A549 treated with CORT108297 at 1 μM for 4 hours (cell line): ENCODE results near the gene SETD1A. TPM values are rescaled to one million over a fixed set of nuclear protein-coding genes. Genes with fewer than 3 reads are reported as not detected.

Source experiments
- total RNA-seq: library from RNA; stranded (reverse); fragments of 200-300 nt; extraction: Qiagen RNA extraction; gene quantifications from 5 replicates; pipeline ENCODE4 v1.2.3, GENCODE V29; 2022

The SETD1A gene
- 16.0 to 22.1 TPM (median 21.3 TPM) in 5 replicates for total RNA-seq

GRCh38 chr16:30957456-30958174 is at the start of gene SETD1A:
SETD1A (plus strand) TSS chr16:30957754; CDS start chr16:30958732, 978 bp downstream.

GRCh38 chr16:30923554-30924075 is 33.9 kb upstream of the SETD1A start, which contains the start of gene FBXL19:
FBXL19 (plus strand) TSS chr16:30923572; CDS start chr16:30925755, 2,183 bp downstream.

DNA sequence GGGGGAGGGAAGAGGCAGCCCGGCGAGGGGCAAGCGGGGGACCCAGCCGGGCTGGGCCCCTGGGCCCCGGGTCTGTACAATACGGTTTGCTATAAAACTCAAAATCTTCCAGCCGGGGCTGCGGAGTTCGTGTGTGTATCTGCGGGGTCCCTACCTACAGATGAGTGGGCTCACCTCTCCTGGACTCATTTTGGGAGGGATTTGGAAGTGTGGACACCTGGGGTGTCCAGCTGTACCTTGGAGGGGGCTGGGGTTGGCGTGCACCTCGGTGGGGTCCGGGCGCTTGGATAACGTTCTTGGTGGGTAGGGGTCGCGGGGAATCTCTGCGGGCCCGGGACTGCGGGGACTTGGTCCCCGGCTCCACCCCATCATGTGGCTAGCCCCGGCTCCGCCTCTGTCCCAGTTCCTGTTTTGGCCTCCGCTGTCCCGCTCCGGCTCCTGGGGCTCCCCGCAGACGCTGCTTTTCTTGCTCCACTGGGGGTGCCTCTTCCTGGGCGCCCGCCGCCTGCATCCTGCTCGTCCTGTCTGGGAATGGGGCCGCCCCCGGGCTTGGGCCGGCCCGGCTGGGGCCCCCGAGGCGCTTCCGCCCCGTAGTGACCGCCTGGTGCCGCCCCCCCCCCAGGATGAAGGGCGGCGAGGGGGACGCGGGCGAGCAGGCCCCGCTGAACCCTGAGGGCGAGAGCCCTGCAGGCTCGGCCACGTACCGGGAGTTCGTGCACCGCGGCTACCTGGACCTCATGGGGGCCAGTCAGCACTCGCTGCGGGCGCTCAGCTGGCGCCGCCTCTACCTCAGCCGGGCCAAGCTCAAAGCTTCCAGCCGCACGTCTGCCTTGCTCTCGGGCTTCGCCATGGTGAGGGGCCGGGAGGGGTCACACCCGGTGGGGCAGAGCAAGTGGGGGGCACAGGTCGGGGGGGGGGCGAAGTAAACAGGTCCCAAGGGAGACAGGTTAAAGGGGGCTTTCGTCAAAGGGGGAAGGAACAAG is 8.6 kb upstream of the SETD1A start, which contains the start of gene ORAI3:
Gene ORAI3, plus strand, starts transcription at position 402 of the 983 bp plus-strand sequence. Its CDS starts 222 bp downstream, at position 624.

GRCh38 chr16:30984669-30985400 is 27.3 kb downstream of the SETD1A start, which contains the start of gene HSD3B7:
HSD3B7 (plus strand) TSS chr16:30985207; CDS start chr16:30985659, 452 bp downstream.

DNA sequence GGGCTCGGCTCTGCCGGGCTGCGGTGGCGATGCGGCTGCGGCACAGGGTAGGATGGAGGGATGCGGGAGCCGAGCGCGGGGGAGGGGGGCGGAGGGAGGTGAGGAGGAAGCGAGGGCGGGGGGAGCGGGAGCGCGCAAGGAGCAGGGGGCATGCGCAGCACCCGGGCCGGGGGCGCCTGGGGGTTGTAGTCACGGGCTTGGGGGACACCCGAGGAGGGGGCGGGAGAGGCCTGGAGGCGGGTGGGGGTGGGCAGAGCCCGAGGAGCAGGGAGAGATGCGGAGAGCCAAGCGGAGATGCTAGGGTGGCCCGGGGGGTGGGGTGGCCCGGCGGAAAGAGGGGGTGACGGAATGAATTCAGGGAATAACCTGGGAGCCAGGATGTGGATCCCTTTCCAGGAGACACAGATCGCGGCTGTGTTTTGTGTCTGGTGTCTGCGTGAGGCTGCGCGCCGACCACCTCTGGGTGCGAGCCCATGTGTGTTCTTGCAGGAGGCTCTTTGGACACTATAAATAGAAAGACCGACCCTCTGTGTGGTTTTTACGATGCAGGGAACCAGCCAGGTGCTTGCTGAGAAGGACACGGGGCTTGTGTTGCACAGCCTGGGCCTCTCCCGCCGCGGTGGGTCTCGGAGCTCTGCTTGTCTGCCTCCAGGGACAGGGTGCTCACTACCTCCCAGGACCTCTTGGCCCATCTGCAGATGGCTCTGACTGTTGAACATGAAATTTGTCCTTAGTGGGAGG is 53.2 kb downstream of the SETD1A start, which contains the start of gene STX1B:
Gene STX1B, minus strand, starts transcription at position 54 of the 741 bp plus-strand sequence. CDS start 242 bp downstream, outside the sequence.

GRCh38 chr16:31032736-31033708 is 75.5 kb downstream of the SETD1A start, which contains the start of gene STX4:
STX4 (plus strand) TSS chr16:31033558; CDS start chr16:31033806, 248 bp downstream.

Other genes with a start within 250 kb of the SETD1A start
- 17.9 to 26.3 TPM (median 23.3 TPM) in 5 replicates for gene PHKG2, start 209.3 kb upstream of the SETD1A start, total RNA-seq
- gene CFAP119, start 195.7 kb upstream of the SETD1A start, total RNA-seq: 4.4 to 9.9 TPM (median 9.0 TPM) in 5 replicates
- 74.1 to 90.1 TPM (median 87.1 TPM) in 5 replicates for gene RNF40, start 195.4 kb upstream of the SETD1A start, total RNA-seq
- 15.1 to 17.9 TPM (median 16.2 TPM) in 5 replicates for gene ZNF629, start 170.5 kb upstream of the SETD1A start, total RNA-seq
- gene BCL7C, start 63.7 kb upstream of the SETD1A start, total RNA-seq: 24.4 to 39.0 TPM (median 37.0 TPM) in 5 replicates
- 0.09 to 0.18 TPM (median 0.13 TPM) in 5 replicates for gene CTF1, start 61.1 kb upstream of the SETD1A start, total RNA-seq
- gene FBXL19, start 34.2 kb upstream of the SETD1A start, total RNA-seq: 13.9 to 22.2 TPM (median 20.1 TPM) in 5 replicates
- 10.1 to 17.2 TPM (median 14.7 TPM) in 5 replicates for gene ORAI3, start 8.7 kb upstream of the SETD1A start, total RNA-seq
- gene HSD3B7, start 27.5 kb downstream of the SETD1A start, total RNA-seq: 13.0 to 16.0 TPM (median 15.0 TPM) in 5 replicates
- gene STX1B, start 52.9 kb downstream of the SETD1A start, total RNA-seq: 1.5 to 1.9 TPM (median 1.7 TPM) in 5 replicates
- 60.0 to 76.0 TPM (median 70.3 TPM) in 5 replicates for gene STX4, start 75.8 kb downstream of the SETD1A start, total RNA-seq
- gene ZNF668, start 116.5 kb downstream of the SETD1A start, total RNA-seq: 11.6 to 22.1 TPM (median 15.2 TPM) in 5 replicates
- 7.5 to 12.1 TPM (median 10.1 TPM) in 5 replicates for gene ZNF646, start 116.7 kb downstream of the SETD1A start, total RNA-seq
- gene PRSS53, start 131.2 kb downstream of the SETD1A start, total RNA-seq: 1.1 to 3.1 TPM (median 1.4 TPM) in 5 replicates
- 99.7 to 146 TPM (median 144 TPM) in 5 replicates for gene VKORC1, start 137.0 kb downstream of the SETD1A start, total RNA-seq
- 40.3 to 51.5 TPM (median 48.2 TPM) in 5 replicates for gene BCKDK, start 150.6 kb downstream of the SETD1A start, total RNA-seq
- gene KAT8, start 159.9 kb downstream of the SETD1A start, total RNA-seq: 35.4 to 40.3 TPM (median 39.2 TPM) in 5 replicates
- 0.41 to 0.76 TPM (median 0.57 TPM) in 5 replicates for gene PRSS8, start 178.0 kb downstream of the SETD1A start, total RNA-seq
- 0.58 to 1.1 TPM (median 0.72 TPM) in 5 replicates for gene PRSS36, start 192.3 kb downstream of the SETD1A start, total RNA-seq
- 507 to 553 TPM (median 516 TPM) in 5 replicates for gene FUS, start 222.4 kb downstream of the SETD1A start, total RNA-seq
- 25.7 to 50.2 TPM (median 42.9 TPM) in 5 replicates for gene PYCARD, start 245.0 kb downstream of the SETD1A start, total RNA-seq